A673 (cell line): ENCODE data around the gene COLQ. TPM values are rescaled to one million over a fixed set of nuclear protein-coding genes. Genes with fewer than 3 reads are reported as not detected.

ENCODE experiments used
- BruUV-seq: library from RNA; stranded (reverse); fragments of 400-500 nt; replicated peaks from 2 replicates; lab custom pipeline; 2021; lab: Mats Ljungman, UMichigan
- CTCF ChIA-PET: fragments of 300-600 bp; sonication (Branson Sonifier 250); formaldehyde crosslinking; loops from one replicate; lab custom pipeline; 2022; ENCODE audit warnings: antibody characterized with exemption; lab: Charles Lee
- POLR2A ChIA-PET: fragments of 300-600 bp; sonication (Branson Sonifier 250); formaldehyde crosslinking; loops from one replicate; lab custom pipeline; 2022; ENCODE audit warnings: antibody characterized with exemption; ENCODE audit not compliant: low non-redundant PET; lab: Charles Lee
- DNase-seq: peaks from one replicate; pipeline ENCODE4 v3.0.0-alpha.2; 2015; ENCODE audit warnings: low spot score
- H3K27ac ChIP-seq: fragments of 200-600 bp; sonication (generic); 2 replicates; pipeline ENCODE4 v1.5.1; 2016; ENCODE audit warnings: mixed run types, low read depth, mild to moderate bottlenecking, mixed read lengths, antibody characterized with exemption, low read length; ENCODE audit not compliant: poor library complexity, severe bottlenecking
- H3K27me3 ChIP-seq: fragments of 200-600 bp; sonication (generic); replicated peaks from 2 replicates; pipeline ENCODE4 v1.6.1; 2017; ENCODE audit warnings: mixed run types, low read depth, mild to moderate bottlenecking, mixed read lengths, antibody characterized with exemption, low read length; ENCODE audit not compliant: insufficient read depth, poor library complexity
- H3K36me3 ChIP-seq: fragments of 200-600 bp; sonication (generic); 2 replicates; pipeline ENCODE4 v1.6.1; 2016; ENCODE audit warnings: mixed run types, mild to moderate bottlenecking, mixed read lengths, antibody characterized with exemption, low read length; ENCODE audit not compliant: insufficient read depth, poor library complexity, severe bottlenecking
- H3K4me1 ChIP-seq: fragments of 200-600 bp; sonication (generic); 2 replicates; pipeline ENCODE4 v1.6.1; 2017; ENCODE audit warnings: mixed run types, mild to moderate bottlenecking, mixed read lengths, antibody characterized with exemption, low read length; ENCODE audit not compliant: insufficient read depth, poor library complexity, severe bottlenecking
- H3K4me3 ChIP-seq: fragments of 200-600 bp; sonication (generic); 2 replicates; pipeline ENCODE4 v1.5.1; 2016; ENCODE audit warnings: low read depth, mixed run types, mild to moderate bottlenecking, mixed read lengths, low read length; ENCODE audit not compliant: poor library complexity, severe bottlenecking
- H3K9me3 ChIP-seq: fragments of 200-600 bp; sonication (generic); 2 replicates; pipeline ENCODE4 v1.6.1; 2016; ENCODE audit warnings: mixed run types, low read depth, mild to moderate bottlenecking, mixed read lengths, antibody characterized with exemption, low read length; ENCODE audit not compliant: poor library complexity, severe bottlenecking
- EZH2 ChIP-seq: fragments of 200-600 bp; sonication (generic); IDR thresholded peaks from 2 replicates; pipeline ENCODE4 v1.6.1; 2017; ENCODE audit warnings: borderline replicate concordance, low read depth, mild to moderate bottlenecking, mixed read lengths, antibody characterized with exemption, low read length; ENCODE audit not compliant: poor library complexity, severe bottlenecking
- intact Hi-C: fragments of 100-400 bp; cut with micrococcal nuclease; formaldehyde crosslinking; loops from one replicate; pipeline ENCODE4 v1.10.0; 2022; ENCODE audit not compliant: unreplicated experiment
- total RNA-seq: library from RNA; stranded (reverse); gene quantifications from 2 replicates; pipeline ENCODE4 v1.2.3, GENCODE V29; 2021
- TF ChIP-seq, protein P1 (sequence below): fragments of 300-800, 200-600 bp; sonication (generic); conservative IDR thresholded peaks from 2 replicates; pipeline ENCODE4 v1.5.1; 2017; ENCODE audit warnings: low read depth, mild to moderate bottlenecking, antibody characterized with exemption, low read length, moderate library complexity, mixed read lengths

The COLQ gene
- total RNA-seq, 1 experiment from 2014 or later: 0.21 TPM

DNA sequence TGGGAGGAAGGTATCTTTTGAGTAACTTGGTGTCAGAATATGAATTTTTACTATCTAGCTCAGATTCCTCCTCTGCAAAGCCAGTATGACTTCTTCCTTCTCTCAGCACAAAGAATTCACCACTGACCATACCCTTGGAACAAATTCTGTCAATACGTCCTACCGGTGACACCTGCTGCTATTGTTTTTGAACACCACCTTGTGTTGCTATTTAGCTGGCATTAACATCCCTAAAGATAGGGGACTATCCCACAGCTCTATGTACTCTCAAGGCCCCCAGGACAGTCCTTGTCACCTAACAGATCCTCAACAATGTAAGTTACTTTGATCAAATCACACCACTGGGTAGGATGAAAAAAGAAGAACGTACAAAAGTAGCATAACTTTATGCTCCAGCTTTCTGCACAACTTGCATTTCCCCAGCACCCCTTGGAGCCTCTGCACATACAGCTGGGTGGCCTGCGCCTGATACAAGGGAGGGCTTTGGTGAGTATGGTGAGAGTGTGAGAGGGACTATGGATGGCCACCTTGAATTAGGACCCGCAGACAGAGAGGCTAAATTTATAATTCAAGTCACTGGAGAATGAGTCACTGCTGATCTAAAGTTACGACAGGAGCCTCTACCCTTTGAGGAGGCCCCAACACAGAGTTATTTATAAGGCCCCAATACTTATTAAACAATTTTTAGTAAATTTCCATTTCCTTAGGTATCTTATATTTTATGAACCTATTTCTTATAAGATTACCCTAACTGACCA, 2.3 kb upstream of the COLQ start:
- ChIA-PET CTCF (no interaction called here), POLR2A (no interaction called here)
- H3K9me3 ChIP-seq: no peaks in the 10 kb centered on the region
- H3K4me1 ChIP-seq: no peaks in the 10 kb centered on the region
- no peaks in the 10 kb centered on the region for H3K36me3 ChIP-seq
- no peak overlapping the region for H3K4me3 ChIP-seq
- DNase-seq: no peak
- no peak for TF ChIP-seq EZH2
- TF ChIP-seq, protein P1, sequence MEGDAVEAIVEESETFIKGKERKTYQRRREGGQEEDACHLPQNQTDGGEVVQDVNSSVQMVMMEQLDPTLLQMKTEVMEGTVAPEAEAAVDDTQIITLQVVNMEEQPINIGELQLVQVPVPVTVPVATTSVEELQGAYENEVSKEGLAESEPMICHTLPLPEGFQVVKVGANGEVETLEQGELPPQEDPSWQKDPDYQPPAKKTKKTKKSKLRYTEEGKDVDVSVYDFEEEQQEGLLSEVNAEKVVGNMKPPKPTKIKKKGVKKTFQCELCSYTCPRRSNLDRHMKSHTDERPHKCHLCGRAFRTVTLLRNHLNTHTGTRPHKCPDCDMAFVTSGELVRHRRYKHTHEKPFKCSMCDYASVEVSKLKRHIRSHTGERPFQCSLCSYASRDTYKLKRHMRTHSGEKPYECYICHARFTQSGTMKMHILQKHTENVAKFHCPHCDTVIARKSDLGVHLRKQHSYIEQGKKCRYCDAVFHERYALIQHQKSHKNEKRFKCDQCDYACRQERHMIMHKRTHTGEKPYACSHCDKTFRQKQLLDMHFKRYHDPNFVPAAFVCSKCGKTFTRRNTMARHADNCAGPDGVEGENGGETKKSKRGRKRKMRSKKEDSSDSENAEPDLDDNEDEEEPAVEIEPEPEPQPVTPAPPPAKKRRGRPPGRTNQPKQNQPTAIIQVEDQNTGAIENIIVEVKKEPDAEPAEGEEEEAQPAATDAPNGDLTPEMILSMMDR: no peak
- BruUV-seq: no TSS peak
- no peak overlapping the region for H3K27ac ChIP-seq
- H3K27me3 ChIP-seq: peaks cover 4% of the 10 kb centered on the region
- intact Hi-C loops: no loop called here

DNA sequence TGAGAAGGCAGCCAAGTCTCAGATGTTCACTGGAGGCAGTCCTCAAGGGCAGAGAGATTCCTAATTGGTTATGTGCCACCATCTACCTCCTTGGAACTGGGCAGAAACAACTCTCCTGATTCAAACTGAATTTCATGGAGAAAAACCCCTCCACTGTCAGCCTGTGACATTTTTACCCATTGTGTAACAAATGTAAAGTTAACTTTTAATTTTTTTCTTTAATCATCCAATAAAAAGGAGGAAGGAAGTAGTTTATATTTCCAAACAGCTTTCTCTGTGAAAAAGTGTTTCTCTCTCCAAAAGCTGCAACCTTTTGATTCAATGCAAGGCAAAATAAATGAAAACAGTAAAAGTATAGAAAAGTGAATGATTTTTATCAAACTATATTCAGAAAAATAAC, 510 bp upstream of the COLQ start:
- H3K9me3 ChIP-seq: no peaks in the 10 kb centered on the region
- H3K27ac ChIP-seq: no peak overlapping the region
- peaks cover 4% of the 10 kb centered on the region for H3K27me3 ChIP-seq
- ChIA-PET CTCF (no interaction called here), POLR2A (no interaction called here)
- no peak for DNase-seq
- BruUV-seq: no TSS peak
- TF ChIP-seq EZH2: no peak
- TF ChIP-seq, protein P1: no peak
- intact Hi-C loops: no loop called here
- H3K4me1 ChIP-seq: no peaks in the 10 kb centered on the region
- H3K4me3 ChIP-seq: no peak overlapping the region
- H3K36me3 ChIP-seq: no peaks in the 10 kb centered on the region

DNA sequence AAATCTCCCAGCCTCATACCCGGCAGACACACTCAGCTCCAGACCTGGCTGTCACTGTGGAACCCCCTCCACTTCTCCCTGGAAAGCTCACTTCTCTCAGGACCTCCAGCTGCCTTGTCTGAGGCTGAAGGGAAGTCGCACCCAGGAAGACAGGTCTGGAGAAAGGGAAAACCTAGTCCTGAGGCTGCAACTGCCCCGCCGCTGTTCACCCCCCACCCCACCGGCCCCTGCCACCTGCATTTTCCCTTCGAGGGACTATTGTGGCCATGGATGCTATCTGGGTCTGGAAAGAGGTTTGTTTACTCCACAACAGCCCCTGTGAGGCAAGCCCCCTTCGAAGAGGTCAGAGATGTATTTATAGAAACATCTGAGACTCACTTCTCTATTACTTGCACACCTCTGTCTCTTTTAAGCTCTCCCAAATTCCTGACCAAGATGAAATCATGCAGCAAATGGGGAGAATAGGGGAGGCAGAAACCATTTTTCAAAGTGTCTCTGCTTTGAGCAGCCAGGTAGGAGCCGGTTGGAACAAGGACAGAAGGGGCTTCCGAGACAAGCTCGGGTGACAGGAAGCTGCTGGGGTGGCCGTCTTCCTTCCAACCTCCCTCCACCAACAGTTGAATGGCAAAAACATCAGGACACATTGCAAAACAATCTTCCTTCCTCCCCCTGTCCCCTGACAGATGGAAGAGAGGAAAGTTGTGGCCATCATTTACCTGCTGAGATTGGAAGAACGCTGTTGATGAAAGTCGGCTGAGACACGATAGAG, 518 bp downstream of the COLQ start:
- no peak for DNase-seq
- H3K27me3 ChIP-seq: peaks cover 4% of the 10 kb centered on the region
- CTCF ChIA-PET: no interaction called here
- no peaks in the 10 kb centered on the region for H3K9me3 ChIP-seq
- no TSS peak for BruUV-seq
- no peaks in the 10 kb centered on the region for H3K36me3 ChIP-seq
- no peak overlapping the region for H3K27ac ChIP-seq
- no peaks in the 10 kb centered on the region for H3K4me1 ChIP-seq
- H3K4me3 ChIP-seq: no peak overlapping the region
- TF ChIP-seq, protein P1: no peak
- TF ChIP-seq EZH2: no peak
- intact Hi-C loops: no loop called here
- POLR2A ChIA-PET: no interaction called here
